ENCODE data around the gene RHBDD2.

DNA sequence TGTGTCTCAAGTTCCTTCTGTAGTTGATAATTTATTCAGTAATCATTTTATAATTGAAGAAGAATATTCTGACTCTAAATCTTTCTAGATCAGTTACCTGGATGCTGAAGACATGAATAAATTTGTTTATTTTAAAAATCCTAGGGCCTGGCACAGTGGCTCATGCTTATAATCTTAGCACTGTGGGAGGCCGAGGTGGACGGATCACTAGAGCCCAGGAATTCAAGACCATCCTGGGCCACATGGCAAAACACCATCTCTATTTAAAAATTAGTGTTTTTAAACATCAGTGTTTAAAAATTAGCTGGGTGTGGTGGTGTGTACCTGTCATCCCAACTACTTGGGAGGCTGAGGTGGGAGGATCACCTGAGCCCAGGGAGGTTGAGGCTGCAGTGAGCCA lies 45.4 kb downstream of the RHBDD2 start:
- no peak for TF ChIP-seq POLR2AphosphoS2 (IDR thresholded peaks at IDR 0.05; ENCODE audit: low read depth, low read length)
- TF ChIP-seq, protein P1, sequence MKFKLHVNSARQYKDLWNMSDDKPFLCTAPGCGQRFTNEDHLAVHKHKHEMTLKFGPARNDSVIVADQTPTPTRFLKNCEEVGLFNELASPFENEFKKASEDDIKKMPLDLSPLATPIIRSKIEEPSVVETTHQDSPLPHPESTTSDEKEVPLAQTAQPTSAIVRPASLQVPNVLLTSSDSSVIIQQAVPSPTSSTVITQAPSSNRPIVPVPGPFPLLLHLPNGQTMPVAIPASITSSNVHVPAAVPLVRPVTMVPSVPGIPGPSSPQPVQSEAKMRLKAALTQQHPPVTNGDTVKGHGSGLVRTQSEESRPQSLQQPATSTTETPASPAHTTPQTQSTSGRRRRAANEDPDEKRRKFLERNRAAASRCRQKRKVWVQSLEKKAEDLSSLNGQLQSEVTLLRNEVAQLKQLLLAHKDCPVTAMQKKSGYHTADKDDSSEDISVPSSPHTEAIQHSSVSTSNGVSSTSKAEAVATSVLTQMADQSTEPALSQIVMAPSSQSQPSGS (IDR thresholded peaks at IDR 0.05; ENCODE audit: low read length), result no peak
- TF ChIP-seq, protein P2, sequence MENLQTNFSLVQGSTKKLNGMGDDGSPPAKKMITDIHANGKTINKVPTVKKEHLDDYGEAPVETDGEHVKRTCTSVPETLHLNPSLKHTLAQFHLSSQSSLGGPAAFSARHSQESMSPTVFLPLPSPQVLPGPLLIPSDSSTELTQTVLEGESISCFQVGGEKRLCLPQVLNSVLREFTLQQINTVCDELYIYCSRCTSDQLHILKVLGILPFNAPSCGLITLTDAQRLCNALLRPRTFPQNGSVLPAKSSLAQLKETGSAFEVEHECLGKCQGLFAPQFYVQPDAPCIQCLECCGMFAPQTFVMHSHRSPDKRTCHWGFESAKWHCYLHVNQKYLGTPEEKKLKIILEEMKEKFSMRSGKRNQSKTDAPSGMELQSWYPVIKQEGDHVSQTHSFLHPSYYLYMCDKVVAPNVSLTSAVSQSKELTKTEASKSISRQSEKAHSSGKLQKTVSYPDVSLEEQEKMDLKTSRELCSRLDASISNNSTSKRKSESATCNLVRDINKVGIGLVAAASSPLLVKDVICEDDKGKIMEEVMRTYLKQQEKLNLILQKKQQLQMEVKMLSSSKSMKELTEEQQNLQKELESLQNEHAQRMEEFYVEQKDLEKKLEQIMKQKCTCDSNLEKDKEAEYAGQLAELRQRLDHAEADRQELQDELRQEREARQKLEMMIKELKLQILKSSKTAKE (IDR thresholded peaks at IDR 0.05; ENCODE audit: low read depth, poor library complexity, severe bottlenecking), result no peak
- TF ChIP-seq LARP7 (IDR thresholded peaks at IDR 0.05), result no peak
- TF ChIP-seq, protein P3, sequence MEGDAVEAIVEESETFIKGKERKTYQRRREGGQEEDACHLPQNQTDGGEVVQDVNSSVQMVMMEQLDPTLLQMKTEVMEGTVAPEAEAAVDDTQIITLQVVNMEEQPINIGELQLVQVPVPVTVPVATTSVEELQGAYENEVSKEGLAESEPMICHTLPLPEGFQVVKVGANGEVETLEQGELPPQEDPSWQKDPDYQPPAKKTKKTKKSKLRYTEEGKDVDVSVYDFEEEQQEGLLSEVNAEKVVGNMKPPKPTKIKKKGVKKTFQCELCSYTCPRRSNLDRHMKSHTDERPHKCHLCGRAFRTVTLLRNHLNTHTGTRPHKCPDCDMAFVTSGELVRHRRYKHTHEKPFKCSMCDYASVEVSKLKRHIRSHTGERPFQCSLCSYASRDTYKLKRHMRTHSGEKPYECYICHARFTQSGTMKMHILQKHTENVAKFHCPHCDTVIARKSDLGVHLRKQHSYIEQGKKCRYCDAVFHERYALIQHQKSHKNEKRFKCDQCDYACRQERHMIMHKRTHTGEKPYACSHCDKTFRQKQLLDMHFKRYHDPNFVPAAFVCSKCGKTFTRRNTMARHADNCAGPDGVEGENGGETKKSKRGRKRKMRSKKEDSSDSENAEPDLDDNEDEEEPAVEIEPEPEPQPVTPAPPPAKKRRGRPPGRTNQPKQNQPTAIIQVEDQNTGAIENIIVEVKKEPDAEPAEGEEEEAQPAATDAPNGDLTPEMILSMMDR (IDR thresholded peaks at IDR 0.05 in 2 of 3, conservative IDR thresholded peaks at IDR 0.05 in 1 of 3; ENCODE audit: control insufficient read depth in 2 of 3, extremely low read depth in 1 of 3, insufficient read depth in 1 of 3, low read depth in 3 of 3, low read length in 3 of 3), result no peak
- no peak for TF ChIP-seq IRF4 (IDR thresholded peaks at IDR 0.05; ENCODE audit: low read depth, low read length)
- TF ChIP-seq, protein P4, sequence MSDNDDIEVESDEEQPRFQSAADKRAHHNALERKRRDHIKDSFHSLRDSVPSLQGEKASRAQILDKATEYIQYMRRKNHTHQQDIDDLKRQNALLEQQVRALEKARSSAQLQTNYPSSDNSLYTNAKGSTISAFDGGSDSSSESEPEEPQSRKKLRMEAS (IDR thresholded peaks at IDR 0.05; ENCODE audit: low read depth, low read length), result no peak
- no peak for TF ChIP-seq POLR2AphosphoS5 (IDR thresholded peaks at IDR 0.05; ENCODE audit: low read length)
- no peak for TF ChIP-seq ZNF274 (IDR thresholded peaks at IDR 0.05; ENCODE audit: insufficient read depth, insufficient read length)
- TF ChIP-seq EZH2 (IDR thresholded peaks at IDR 0.05; ENCODE audit: borderline replicate concordance, control insufficient read depth, low read depth, low read length), result no peak
- TF ChIP-seq, protein P5, sequence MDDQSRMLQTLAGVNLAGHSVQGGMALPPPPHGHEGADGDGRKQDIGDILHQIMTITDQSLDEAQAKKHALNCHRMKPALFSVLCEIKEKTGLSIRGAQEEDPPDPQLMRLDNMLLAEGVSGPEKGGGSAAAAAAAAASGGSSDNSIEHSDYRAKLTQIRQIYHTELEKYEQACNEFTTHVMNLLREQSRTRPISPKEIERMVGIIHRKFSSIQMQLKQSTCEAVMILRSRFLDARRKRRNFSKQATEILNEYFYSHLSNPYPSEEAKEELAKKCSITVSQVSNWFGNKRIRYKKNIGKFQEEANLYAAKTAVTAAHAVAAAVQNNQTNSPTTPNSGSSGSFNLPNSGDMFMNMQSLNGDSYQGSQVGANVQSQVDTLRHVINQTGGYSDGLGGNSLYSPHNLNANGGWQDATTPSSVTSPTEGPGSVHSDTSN (IDR thresholded peaks at IDR 0.05; ENCODE audit: insufficient replicate concordance, low read depth, low read length), result no peak

All from GM12878 (cell line).